ENCODE measurements around the gene TMEM247. TPM values are rescaled to one million over a fixed set of nuclear protein-coding genes. Genes with fewer than 3 reads are reported as not detected.

The TMEM247 gene
- total and polyA plus RNA-seq, 2 experiments from 2014 or later: not detected

GRCh38 chr2:46508312-46508711 is 28.9 kb downstream of the TMEM247 start:
- no peak overlapping the region for H3K27ac ChIP-seq

GRCh38 chr2:46508759-46509158 is 29.4 kb downstream of the TMEM247 start:
- TF ChIP-seq EZH2phosphoT487 (IDR thresholded peaks at IDR 0.05; ENCODE audit: low read depth, severe bottlenecking, unreplicated experiment) (no peak), EZH2 (IDR thresholded peaks at IDR 0.05; ENCODE audit: borderline replicate concordance) (no peak), CTCF (IDR thresholded peaks at IDR 0.05; ENCODE audit: poor library complexity) (no peak)
- H3K27me3 ChIP-seq: no peaks in the 10 kb centered on the region
- H3K4me1 ChIP-seq (ENCODE audit: insufficient read depth): no peaks in the 10 kb centered on the region
- DNase-seq (ENCODE audit: low spot score): no peak
- H2AFZ ChIP-seq: no peak overlapping the region
- WGBS (ENCODE audit: low lambda C conversion rate, missing lambda C conversion rate): 88% methylated on average over 3 of the region's 3 CpGs
- H3K4me2 ChIP-seq: no peak overlapping the region
- H4K20me1 ChIP-seq (ENCODE audit: insufficient read depth, poor library complexity, severe bottlenecking): no peaks in the 10 kb centered on the region
- no peaks in the 10 kb centered on the region for H3K79me2 ChIP-seq
- no peaks in the 10 kb centered on the region for H3K9me2 ChIP-seq (replicated peaks; ENCODE audit: insufficient read depth)
- no peaks in the 10 kb centered on the region for H3K9me3 ChIP-seq (ENCODE audit: low read depth)
- no peak overlapping the region for H3K4me3 ChIP-seq
- H3K36me3 ChIP-seq (replicated peaks; ENCODE audit: insufficient read depth, low read depth): no peaks in the 10 kb centered on the region
- no peak overlapping the region for H3K27ac ChIP-seq

More at GRCh38 chr2:46508312-46508711, 28.9 kb downstream of the TMEM247 start:
- Histone ChIP-seq H3K36me3 (replicated peaks; ENCODE audit: insufficient read depth, low read depth) (no peaks in the 10 kb centered on the region), H3K9me2 (replicated peaks; ENCODE audit: insufficient read depth) (no peaks in the 10 kb centered on the region), H4K20me1 (ENCODE audit: insufficient read depth, poor library complexity, severe bottlenecking) (no peaks in the 10 kb centered on the region), H2AFZ (no peak overlapping the region), H3K9me3 (ENCODE audit: low read depth) (no peaks in the 10 kb centered on the region), H3K4me3 (no peak overlapping the region), H3K4me2 (no peak overlapping the region), H3K4me1 (ENCODE audit: insufficient read depth) (no peaks in the 10 kb centered on the region), H3K79me2 (no peaks in the 10 kb centered on the region), H3K27me3 (no peaks in the 10 kb centered on the region)
- 96% methylated on average over 3 of the region's 3 CpGs for WGBS (ENCODE audit: low lambda C conversion rate, missing lambda C conversion rate)
- TF ChIP-seq EZH2phosphoT487 (IDR thresholded peaks at IDR 0.05; ENCODE audit: low read depth, severe bottlenecking, unreplicated experiment) (no peak), CTCF (IDR thresholded peaks at IDR 0.05; ENCODE audit: poor library complexity) (no peak), EZH2 (IDR thresholded peaks at IDR 0.05; ENCODE audit: borderline replicate concordance) (no peak)
- no peak for DNase-seq (ENCODE audit: low spot score)

- no peak for TF ChIP-seq EZH2 (IDR thresholded peaks at IDR 0.05; ENCODE audit: borderline replicate concordance)
- TF ChIP-seq EZH2phosphoT487 (IDR thresholded peaks at IDR 0.05; ENCODE audit: low read depth, severe bottlenecking, unreplicated experiment): no peak
- TF ChIP-seq CTCF (IDR thresholded peaks at IDR 0.05; ENCODE audit: poor library complexity): no peak
- Histone ChIP-seq H3K4me2 (no peak overlapping the region), H3K9me3 (ENCODE audit: low read depth) (no peaks in the 10 kb centered on the region), H3K27me3 (no peaks in the 10 kb centered on the region), H2AFZ (no peak overlapping the region), H4K20me1 (ENCODE audit: insufficient read depth, poor library complexity, severe bottlenecking) (no peaks in the 10 kb centered on the region), H3K79me2 (no peaks in the 10 kb centered on the region), H3K4me3 (no peak overlapping the region), H3K36me3 (replicated peaks; ENCODE audit: insufficient read depth, low read depth) (no peaks in the 10 kb centered on the region), H3K27ac (no peak overlapping the region), H3K4me1 (ENCODE audit: insufficient read depth) (no peaks in the 10 kb centered on the region), H3K9me2 (replicated peaks; ENCODE audit: insufficient read depth) (no peaks in the 10 kb centered on the region)
- WGBS (ENCODE audit: low lambda C conversion rate, missing lambda C conversion rate): 90% methylated on average over 3 of the region's 3 CpGs
- no peak for DNase-seq (ENCODE audit: low spot score)
These were observed 30.4 kb downstream of the TMEM247 start for GRCh38 chr2:46509804-46510203.
